GF-D8 (cell line): ENCODE measurements around the gene SLC8B1.

Experiments used
- DNase-seq: peaks from one replicate; lab custom pipeline; 2025; lab: John Stamatoyannopoulos, UW

The SLC8B1 gene

DNA sequence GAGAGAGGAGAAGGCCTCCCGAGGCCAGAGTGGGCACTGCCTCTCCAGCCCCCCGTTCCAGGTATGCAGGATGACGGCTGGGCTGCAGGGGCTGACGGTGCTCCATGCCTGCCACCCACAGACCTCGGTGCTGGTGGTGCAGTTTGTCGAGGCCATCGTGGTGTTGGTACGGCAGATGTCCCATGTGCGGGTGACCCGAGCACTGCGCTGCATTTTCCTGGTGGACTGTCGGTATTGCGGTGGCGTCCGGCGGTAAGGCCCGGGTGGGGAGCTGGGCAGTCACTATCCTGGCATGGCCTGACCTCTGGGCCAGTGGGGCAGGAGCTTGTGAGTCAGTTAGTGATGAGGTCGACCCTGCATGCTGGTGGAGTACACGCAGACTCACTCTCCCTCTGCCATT, 66.3 kb downstream of the SLC8B1 start:
- DNase-seq, result no peak

DNA sequence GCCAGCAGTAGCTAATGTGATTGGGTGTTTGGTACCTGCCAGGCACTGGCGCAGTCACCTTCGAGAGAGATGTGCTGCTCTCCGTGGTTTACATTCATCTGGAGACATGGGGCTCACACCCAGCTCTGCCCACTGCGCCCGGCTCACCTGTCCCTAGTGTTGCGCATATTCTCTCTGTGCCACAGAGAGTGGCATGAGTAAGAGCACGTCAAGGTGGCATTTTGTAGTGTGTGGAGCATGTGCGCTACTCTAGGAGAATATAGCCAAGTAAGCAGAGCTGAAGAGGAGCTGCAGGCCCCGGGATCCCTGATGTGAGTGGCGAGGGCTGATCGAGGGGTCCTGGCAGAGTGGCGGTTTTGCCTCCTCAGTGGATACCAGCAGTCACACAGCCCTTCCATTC, 66.8 kb downstream of the SLC8B1 start:
- no peak for DNase-seq

DNA sequence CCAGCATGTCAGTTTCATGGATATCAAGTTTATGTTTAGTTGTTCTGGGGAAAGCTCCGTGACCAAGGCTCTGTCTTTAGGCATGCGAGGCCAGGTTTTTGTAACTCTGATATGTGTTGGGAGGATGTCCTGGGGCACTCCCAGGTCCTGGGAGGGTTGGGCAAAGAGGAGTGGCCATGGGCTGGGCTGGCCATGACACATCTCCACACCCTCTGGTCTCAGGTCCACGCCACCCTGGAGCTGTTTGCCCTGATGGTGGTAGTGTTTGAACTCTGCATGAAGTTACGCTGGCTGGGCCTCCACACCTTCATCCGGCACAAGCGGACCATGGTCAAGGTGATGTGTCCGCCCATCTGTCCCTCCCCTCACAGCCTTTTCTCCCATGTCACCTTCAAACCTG, 67.3 kb downstream of the SLC8B1 start:
- DNase-seq, result no peak

DNA sequence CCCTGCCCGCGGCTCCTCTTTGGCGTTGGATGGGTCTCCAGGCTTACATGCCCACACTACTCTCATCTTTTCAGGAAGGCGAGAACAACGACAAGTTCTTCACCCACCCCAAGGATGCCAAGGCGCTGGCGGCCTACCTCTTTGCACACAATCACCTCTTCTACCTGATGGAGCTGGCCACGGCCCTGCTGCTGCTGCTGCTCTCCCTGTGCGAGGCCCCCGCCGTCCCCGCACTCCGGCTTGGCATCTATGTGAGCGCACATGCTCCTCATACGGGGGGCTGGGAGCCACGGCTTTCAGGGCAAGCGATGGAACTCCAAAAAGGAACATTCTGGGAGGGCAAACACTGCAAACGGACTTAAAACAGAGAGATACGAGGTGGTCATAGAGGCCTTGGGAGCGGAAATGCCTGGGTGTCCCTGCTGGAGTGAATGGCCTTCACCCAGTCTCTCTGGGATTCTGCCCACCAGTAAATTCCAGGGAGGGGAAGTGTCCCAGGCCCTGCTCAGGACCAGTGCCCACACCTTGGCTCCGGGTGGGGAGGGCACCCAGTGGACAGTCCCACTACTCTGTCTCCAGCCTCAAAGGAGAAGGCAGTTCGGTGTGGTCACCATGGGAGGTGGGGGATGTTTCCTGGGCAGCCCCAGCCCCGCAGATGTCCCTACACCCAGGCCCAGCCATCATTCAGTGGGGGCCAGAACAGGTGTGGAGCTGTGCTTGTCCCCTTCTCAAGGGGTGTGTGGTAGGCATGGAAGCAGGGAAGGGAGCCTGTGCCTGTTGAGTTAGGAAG, 68.6 kb downstream of the SLC8B1 start:
- no peak for DNase-seq

DNA sequence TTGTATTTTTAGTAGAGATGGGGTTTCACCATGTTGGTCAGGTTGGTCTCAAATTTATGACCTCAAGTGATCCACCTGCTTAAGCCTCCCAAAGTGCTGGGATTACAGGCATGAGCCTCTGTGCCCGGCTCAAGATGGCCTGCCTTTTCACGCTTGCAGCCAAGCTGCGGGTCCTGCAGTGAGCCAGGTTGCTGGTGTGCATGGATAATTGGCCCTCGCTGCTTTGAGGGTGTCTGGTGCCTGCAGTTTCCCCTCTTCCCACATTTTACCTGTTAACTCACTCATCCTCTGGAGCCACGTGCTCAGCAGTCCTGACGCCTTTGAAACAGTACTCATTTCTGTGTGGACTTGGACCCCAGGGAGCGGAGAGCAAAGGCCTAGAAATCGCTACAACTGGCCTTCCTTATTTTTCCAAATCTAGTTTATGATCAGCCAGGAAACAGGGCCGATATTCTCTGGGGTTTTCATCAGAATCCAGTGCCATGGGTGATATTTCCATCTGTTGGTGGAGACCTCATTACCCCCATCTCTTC, 71.4 kb downstream of the SLC8B1 start:
- DNase-seq, result no peak

DNA sequence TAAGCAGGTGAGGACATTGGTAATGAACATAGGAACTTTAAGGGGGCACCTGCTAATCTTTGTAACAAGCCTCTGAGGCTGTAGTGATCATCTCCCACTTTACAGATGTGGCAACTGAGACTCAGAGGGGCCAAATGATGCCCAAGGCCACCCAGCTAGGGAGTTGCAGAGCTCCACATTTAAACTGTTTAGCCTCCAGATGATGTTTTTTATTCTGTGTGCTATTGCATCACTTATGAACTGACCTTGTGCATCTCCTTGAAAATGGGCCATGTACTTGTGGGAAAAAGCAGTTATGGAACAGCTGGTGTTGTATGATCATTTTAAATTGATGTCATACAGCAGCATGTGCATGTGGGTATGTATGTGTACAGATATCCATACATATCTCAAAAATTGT, 72.2 kb downstream of the SLC8B1 start:
- no peak for DNase-seq

DNA sequence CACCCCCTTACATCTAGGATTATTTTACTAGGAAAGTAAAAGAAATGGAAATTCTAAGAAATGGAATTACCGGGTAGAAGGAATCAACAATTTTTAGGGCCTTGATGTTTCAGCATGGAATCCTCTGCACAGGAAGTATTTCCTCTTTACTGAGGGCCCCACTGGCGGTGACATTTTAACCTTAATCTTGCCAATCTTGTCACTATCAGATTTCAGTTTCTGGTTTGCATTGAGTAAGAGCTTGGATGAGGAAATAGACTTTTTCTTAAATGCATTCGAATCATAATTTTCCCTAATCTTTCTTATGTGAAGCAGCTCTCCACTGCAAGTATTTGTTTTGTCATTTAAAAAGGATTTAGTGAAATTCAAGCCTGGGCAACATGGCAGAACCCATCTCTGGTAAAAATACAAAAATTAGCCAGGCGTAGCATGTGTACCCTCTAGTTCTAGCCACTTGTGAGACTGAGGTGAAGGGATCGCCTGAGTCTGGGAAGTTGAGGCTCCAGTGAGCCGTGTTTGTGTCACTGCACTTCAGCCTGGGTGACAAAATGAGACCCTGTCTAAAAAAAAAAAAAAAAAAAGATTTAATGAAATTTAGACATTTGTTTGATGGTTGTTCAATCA, 73.0 kb downstream of the SLC8B1 start:
- peak; percentile 92 for DNase-seq

DNA sequence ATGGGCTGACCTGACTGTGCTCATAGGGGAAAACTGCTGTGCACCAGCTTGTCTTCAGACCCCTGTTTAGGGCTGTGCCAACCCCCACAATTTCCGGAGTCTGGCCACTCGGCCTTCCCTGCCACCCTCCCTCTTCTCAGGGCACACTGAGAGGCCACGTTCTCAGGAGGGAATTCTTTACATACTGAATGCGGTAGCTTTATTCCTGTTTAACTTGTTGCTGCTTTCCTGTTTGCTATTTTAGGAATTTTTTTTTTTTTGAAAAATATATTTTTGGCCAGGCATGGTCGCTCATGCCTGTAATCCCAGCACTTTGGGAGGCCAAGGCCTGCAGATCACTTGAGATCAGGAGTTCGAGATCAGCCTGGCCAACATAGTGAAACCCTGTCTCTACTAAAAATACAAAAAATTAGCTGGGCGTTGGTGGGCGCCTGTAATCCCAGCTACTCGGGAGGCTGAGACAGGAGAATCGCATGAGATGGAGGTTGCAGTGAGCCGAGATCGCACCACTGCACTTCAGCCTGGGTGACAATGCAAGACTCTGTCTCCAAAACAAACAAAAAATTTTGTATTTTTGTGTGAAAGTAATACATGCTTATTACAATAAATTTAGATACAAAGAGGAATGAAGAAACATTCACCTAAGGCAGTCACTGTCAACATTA, 74.1 kb downstream of the SLC8B1 start:
- DNase-seq, result no peak

DNA sequence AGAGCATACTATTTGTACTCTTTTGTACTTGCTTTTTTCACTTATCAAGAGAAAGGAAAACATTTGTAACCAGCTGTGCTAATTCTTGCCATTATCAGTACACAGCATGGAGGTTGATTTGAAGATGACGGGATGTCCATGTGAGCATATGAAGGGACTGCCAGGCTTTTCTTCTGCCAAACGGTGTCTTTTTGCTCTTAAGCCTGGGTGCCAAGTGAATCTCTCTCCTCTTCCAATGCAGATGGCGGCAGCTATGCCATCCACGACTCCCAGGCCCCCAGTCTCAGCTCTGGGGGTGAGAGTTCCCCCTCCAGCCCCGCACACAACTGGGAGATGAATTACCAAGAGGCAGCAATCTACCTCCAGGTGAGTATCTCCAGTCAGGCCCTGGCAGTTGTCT, 74.8 kb downstream of the SLC8B1 start:
- DNase-seq, result no peak

DNA sequence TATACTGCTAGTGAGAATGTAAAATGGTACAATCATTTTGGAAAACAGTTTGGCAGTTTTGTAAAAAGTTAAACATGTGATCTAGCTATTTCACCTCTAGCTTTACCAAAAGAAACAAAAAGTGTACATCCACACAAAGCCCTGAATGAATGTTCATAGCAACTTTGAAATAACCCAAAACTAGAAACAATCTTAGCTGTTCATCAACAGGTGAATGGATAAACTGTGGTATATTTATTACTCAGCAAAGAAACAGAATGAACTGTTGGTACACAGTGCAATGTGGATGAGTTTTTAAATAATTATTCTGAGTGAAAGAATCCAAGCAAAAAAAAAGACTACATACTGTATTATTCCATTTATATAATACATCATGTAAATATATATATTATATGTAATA, 77.3 kb downstream of the SLC8B1 start:
- no peak for DNase-seq

DNA sequence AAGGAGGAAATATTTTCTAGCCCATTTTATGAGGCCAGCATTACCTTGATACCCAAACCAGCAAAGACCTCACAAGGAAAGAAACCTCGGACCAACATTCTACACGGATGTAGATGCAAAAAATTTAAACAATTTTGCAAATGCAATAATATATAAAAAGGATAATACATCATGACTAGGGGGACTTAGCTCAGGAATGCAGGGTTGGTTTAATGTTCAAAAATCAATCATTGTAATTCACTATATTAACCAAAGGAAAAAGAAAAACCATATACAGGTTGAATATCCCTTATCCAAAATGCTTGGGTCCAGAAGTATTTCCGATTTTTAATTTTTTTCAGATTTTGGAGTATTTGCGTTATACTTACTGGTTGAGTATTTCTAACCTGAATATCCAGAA, 80.6 kb downstream of the SLC8B1 start:
- DNase-seq, result no peak

DNA sequence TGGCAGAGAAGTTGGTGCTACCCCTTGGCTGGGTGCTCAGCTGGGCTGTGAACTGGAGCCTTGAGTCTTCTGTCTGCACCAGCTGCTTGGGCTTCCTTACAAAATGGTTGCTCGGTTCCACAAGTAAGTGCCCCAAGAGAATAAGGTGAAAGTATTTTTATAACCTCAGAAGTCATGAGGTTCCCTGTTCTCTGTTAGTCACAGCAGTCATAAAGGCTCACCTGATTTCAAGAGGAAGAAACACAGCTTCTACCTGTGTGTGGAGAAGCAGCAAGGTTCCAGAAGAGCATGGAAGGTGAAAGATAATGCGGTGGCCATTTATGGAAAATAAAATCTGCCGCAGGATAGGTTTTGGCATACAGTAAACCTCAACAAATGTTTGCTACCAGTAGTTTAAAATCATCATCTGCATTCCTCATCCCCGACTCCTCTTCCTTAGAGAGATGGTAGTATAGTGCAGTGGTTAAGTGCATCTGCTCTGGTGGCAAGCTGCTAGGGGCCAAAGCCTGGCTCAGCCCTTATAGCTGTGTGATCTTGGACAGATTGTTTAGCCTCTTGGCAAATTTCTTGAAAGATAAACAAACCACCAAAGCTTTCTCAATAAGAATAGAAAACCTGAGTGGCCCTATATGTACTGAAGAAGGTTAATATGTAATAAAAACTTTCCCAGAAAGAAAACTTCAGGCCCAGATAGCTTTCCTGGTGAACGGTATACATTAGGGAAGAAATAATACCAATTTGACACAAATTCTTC, 81.2 kb downstream of the SLC8B1 start:
- no peak for DNase-seq

DNA sequence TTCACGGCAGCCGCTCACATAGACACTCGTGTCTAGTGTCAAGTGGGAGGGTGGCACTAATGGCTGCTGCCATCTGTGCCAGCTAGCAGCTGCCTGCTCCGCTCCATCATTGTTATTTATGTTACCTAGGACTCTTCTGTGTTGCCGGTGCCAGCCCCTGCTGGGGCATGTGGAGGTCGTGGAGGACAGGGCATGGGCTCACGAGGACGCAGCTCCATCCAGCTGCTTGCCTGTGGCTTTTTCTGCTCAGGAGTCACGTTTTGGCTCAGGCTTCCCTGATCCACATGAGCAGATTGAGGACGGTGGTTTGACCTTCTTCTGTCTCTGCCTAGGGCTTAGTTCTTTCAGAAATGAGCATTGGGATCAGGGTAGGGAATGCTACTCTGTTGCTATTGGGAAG, 82.4 kb downstream of the SLC8B1 start:
- DNase-seq, result no peak

DNA sequence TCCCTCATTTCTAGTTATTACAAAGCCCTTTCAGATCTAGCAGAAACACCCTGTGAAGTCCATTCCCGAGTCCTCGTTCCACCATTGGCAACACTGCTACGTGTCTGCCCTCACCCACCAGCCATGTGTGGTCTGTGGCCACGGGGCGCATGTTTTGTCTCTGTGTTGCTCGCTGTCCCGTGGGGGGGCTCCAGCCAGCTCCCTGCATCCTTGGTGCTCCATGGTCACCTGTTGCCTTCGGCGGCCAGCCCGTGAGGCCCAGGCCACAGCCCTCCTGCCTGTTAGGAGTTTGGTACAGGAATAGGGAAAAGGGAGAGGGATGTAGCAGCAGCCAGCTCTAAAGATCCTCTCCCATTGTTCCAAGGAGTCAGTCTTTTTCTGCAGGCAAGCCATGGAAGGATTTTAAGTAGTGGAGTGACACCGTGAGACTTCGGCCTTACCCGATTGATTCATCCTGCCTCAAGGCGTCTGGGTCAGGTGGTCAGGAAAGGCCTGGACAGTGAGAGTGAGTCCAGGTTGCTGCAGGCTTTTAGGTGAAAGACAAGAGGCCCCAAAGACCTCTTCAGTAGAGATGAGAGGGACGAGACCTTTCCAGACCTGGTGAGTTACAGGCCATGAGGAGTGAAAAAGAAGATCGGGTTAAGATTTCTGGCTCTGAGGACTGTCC, 83.4 kb downstream of the SLC8B1 start:
- no peak for DNase-seq

DNA sequence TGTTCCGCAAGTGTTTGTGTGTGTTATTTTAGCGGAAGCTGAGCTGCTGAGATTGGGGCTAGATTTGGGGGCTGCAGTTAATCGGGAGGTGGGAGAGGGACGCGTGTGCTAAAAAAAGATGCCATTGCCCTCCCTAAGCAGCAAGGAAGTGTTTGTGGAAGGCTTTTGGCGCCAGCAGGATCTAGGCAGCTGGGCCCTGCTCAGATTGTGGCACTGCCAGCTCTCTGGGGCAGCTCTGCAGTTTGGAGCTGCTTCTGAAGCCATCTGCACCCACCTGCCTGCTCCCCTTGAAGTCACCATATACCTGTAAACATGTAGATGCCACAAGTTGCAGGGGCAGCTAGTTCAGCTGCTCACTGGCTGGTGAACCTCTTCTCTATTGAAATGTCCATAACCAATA, 84.9 kb downstream of the SLC8B1 start:
- DNase-seq, result no peak

DNA sequence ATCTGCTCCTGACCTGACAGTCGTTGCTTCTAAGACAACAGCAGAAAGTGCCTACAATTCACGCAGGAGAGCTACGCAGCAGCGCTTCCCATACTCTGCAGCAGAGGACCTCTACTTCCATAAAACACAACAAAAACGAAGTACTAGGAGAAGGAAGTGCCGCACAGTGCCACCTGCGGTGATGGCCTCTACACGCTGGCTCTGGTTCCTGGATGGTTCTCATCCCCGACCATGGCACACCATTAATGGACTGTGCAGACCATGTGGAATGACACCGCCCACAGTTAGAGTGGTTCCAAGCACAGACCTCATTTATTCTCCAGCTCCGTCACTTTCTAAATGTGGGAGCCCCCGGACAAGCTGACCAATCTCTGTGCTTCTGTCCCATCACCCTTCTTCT, 85.4 kb downstream of the SLC8B1 start:
- DNase-seq, result no peak

DNA sequence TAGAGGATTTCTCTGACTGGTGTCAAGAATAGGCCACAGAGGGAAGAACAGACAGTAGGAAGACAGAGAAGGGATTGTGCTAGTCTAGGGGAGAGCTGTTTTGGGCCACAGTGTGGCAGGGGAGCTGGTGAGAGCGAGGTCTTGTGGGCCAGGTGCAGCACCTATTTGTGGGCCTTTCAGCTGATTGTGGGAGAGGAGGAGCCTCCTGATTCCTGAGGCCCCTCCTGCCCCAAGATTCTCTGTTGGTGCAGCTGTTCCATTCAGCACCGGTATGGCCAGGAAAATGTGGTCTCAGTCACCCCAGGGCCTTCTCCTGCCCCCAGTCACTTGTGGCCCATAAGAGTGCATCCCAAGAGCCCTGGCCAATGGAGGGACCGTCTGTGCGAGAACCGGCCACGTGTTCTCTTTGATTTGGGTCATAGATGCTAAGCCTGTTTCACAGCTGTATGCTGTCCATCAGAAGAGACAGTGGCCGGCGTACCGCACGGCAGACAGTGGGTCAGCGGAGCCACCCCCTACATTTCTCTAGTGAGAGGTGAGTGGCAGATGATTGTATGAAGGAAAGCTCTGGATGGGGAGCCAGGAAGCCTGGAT, 86.0 kb downstream of the SLC8B1 start:
- DNase-seq, result no peak
